ENCODE data around the gene GFOD1. TPM values are rescaled to one million over a fixed set of nuclear protein-coding genes. Genes with fewer than 3 reads are reported as not detected.

Gene GFOD1
- total and polyA plus RNA-seq, 7 donors: 2.3 to 18.3 (median 13.3) TPM

GRCh38 chr6:13407368-13407708 is 80.1 kb downstream of the GFOD1 start:
- WGBS, 2 donors: 84 to 90% methylated on average over 3 of the region's 3 CpGs
- H3K4me1 ChIP-seq: peaks cover 0 to 62% (median 35%) of the 10 kb centered on the region in 4 donors
- peak overlapping the region in 3 of 4 donors; percentile 56 to 61 (median 59) for H3K27ac ChIP-seq
- H3K9me3 ChIP-seq: no peaks in the 10 kb centered on the region
- TF ChIP-seq CTCF (IDR thresholded peaks at IDR 0.05): no peak
- TF ChIP-seq POLR2A (IDR thresholded peaks at IDR 0.05): no peak
- TF ChIP-seq EP300 (IDR thresholded peaks at IDR 0.05): no peak
- TF ChIP-seq POLR2AphosphoS5 (IDR thresholded peaks at IDR 0.05): no peak
- DNase-seq: no peak
- H3K4me3 ChIP-seq: no peak overlapping the region
- H3K36me3 ChIP-seq: no peaks in the 10 kb centered on the region
- H3K27me3 ChIP-seq: no peaks in the 10 kb centered on the region
- intact Hi-C loops (cut with DNase I): no loop called here

GRCh38 chr6:13406781-13407180 is 80.6 kb downstream of the GFOD1 start:
- Histone ChIP-seq H3K36me3 (no peaks in the 10 kb centered on the region), H3K27ac (peak overlapping the region in 3 of 4 donors; percentile 56 to 61 (median 59)), H3K4me3 (no peak overlapping the region), H3K9me3 (no peaks in the 10 kb centered on the region), H3K27me3 (no peaks in the 10 kb centered on the region), H3K4me1 (peaks cover 0 to 58% (median 33%) of the 10 kb centered on the region in 4 donors)
- DNase-seq: no peak
- 92 to 96% methylated on average over 1 of the region's 1 CpG for WGBS, 2 donors
- TF ChIP-seq POLR2AphosphoS5 (IDR thresholded peaks at IDR 0.05) (no peak), CTCF (IDR thresholded peaks at IDR 0.05) (no peak), POLR2A (IDR thresholded peaks at IDR 0.05) (no peak), EP300 (IDR thresholded peaks at IDR 0.05) (no peak)
- intact Hi-C loops (cut with DNase I): no loop called here

- no peaks in the 10 kb centered on the region for H3K36me3 ChIP-seq
- intact Hi-C loops (cut with DNase I): no loop called here
- TF ChIP-seq POLR2AphosphoS5 (IDR thresholded peaks at IDR 0.05) (no peak), EP300 (IDR thresholded peaks at IDR 0.05) (no peak), POLR2A (IDR thresholded peaks at IDR 0.05) (no peak)
- peak overlapping the region in 3 of 4 donors; percentile 34 to 61 (median 56) for H3K27ac ChIP-seq
- H3K4me1 ChIP-seq: peaks cover 0 to 54% (median 29%) of the 10 kb centered on the region in 4 donors
- no peak for DNase-seq
- H3K4me3 ChIP-seq: no peak overlapping the region
- 79 to 87% methylated on average over 10 of the region's 10 CpGs for WGBS, 2 donors
- no peaks in the 10 kb centered on the region for H3K27me3 ChIP-seq
- no peaks in the 10 kb centered on the region for H3K9me3 ChIP-seq
These were observed 81.4 kb downstream of the GFOD1 start for GRCh38 chr6:13405961-13406477.

- Histone ChIP-seq H3K9me3 (no peaks in the 10 kb centered on the region), H3K36me3 (no peaks in the 10 kb centered on the region), H3K27ac (peak overlapping the region in 3 of 4 donors; percentile 16 to 56 (median 21)), H3K4me3 (no peak overlapping the region), H3K4me1 (peaks cover 0 to 42% (median 24%) of the 10 kb centered on the region in 4 donors), H3K27me3 (no peaks in the 10 kb centered on the region)
- intact Hi-C loops (cut with DNase I): no loop called here
- TF ChIP-seq CTCF (IDR thresholded peaks at IDR 0.05) (no peak), EP300 (IDR thresholded peaks at IDR 0.05) (no peak), POLR2A (IDR thresholded peaks at IDR 0.05) (no peak), POLR2AphosphoS5 (IDR thresholded peaks at IDR 0.05) (no peak)
- DNase-seq: no peak
These were observed 82.5 kb downstream of the GFOD1 start for GRCh38 chr6:13404892-13405254.

- WGBS, 2 donors: 81 to 87% methylated on average over 5 of the region's 5 CpGs
- intact Hi-C loops (cut with DNase I): no loop called here
- no peak overlapping the region for H3K4me3 ChIP-seq
- DNase-seq: no peak
- H3K9me3 ChIP-seq: no peaks in the 10 kb centered on the region
- no peaks in the 10 kb centered on the region for H3K27me3 ChIP-seq
- H3K36me3 ChIP-seq: no peaks in the 10 kb centered on the region
- TF ChIP-seq POLR2A (IDR thresholded peaks at IDR 0.05) (no peak), POLR2AphosphoS5 (IDR thresholded peaks at IDR 0.05) (peak in 1 of 4 donors; percentile 14), CTCF (IDR thresholded peaks at IDR 0.05) (no peak), EP300 (IDR thresholded peaks at IDR 0.05) (no peak)
- peaks cover 0 to 37% (median 22%) of the 10 kb centered on the region in 4 donors for H3K4me1 ChIP-seq
- peak overlapping the region in 3 of 4 donors; percentile 16 to 56 (median 21) for H3K27ac ChIP-seq
These were observed 83.0 kb downstream of the GFOD1 start for GRCh38 chr6:13404228-13404891.

Measured in sigmoid colon (tissue), 7 donors.